NOMO-1 treated with dmso at 0.1 percent for 144 hours (cell line): Measurements from ENCODE around the gene ZNF500.

Experiments
- DNase-seq: peaks from one replicate; lab custom pipeline; 2025; ENCODE audit not compliant: unreplicated experiment; lab: John Stamatoyannopoulos, UW

Gene ZNF500

DNA sequence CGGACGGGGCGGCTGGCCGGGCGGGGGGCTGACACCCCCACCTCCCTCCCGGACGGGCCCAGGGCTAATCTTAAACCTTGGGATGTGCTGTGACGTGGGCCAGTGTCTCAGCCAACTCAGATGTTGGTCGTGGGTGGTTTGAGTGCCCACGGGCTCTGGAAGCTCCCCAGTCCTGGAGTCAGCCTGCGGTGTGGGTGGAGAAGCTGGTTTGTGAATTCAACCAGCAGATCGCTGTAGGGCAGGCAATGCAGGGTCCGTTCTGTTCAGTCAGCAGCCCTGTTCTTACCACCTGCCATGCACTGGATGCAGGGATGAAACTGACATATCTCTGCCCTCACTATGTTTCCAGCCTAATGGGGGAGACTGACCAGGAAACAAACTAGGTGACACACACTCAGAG is 8.0 kb upstream of the ZNF500 start:
- no peak for DNase-seq

DNA sequence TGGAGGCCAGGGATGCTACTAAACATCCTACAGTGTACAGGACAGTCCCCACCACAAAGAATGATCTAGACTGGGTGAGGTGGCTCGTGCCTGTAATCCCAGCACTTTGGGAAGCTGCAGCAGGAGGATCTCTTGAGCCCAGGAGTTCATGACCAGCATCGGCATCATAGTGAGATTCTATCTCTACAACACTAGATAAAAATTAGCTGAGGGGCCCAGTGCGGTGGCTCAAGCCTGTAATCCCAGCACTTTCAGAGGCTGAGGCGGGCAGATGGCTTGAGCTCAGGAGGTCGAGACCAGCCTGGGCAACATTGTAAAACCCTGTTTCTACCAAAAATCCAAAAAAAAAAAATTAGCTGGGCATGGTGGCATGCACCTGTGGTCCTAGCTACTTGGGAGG is 5.4 kb upstream of the ZNF500 start:
- no peak for DNase-seq

DNA sequence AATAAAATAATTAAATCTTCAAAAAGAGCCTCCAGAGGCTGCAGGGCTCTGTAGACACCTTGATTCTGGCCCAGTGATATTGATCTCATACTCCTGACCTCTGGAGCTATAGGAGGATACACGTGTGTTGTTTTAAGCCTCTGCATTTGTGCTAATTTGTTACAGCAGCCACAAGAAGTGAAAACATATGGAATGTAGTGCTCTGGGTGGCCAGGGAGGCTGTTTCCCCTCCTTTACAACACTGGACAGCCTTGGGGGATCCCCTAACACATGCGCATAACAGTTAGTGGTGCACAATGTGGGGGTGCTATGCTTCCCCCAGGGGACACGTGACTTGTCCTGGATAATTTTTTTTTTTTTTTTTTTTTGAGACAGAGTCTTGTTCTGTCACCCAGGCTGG is 4.7 kb upstream of the ZNF500 start:
- no peak for DNase-seq

DNA sequence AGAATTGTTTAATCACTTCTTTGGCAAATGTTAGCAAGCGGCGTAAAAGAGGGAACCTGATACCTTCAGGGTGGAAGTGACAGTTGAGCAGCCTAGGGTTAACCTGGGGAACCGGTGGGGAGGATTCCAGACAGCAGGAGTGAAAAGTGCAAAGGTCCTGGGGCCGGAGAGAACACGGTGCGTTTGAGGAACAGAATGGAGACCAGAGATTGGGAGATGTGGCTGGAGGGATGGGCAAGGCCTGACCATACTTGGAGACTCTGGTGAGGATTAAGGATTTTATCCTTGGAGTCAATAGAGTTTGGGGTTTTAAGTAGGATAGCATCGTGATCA is 2.3 kb upstream of the ZNF500 start:
- no peak for DNase-seq

DNA sequence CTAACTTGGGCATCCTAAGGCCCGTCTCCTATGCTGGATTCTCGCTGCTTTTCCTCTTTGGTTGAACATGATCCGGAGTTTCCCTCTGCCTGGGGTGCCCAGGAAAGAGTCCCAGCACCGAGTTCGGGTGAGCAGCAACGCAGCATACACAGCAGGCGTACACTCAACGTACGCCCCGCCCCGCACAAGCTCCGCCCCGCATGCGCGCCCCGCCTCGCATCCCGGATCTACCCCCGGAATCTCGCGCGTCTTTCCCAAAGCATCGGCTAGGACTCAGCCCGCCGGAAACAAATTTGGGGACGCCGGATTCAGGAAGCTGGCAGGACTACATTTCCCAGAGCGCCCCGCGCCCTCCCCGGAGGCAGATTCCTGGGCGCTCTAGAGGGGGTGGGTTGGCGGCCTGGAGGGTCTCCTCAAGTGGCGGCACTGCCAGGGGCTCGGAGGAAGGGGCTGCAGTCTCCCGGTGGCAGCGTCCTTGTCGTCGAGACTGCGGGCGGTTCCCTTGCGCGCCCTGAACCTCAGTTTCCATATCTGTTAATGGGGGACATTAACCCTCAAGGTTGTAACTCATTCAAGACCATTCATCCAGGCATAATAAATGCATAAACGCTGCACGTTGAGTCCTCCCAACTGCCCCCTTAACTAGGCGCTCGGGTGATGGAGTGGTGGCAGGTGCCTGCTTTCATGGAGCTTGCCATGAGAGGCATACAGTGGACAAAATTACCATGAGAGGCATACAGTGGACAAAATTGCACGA is 1.8 kb upstream of the ZNF500 start:
- peak; percentile 75 for DNase-seq

DNA sequence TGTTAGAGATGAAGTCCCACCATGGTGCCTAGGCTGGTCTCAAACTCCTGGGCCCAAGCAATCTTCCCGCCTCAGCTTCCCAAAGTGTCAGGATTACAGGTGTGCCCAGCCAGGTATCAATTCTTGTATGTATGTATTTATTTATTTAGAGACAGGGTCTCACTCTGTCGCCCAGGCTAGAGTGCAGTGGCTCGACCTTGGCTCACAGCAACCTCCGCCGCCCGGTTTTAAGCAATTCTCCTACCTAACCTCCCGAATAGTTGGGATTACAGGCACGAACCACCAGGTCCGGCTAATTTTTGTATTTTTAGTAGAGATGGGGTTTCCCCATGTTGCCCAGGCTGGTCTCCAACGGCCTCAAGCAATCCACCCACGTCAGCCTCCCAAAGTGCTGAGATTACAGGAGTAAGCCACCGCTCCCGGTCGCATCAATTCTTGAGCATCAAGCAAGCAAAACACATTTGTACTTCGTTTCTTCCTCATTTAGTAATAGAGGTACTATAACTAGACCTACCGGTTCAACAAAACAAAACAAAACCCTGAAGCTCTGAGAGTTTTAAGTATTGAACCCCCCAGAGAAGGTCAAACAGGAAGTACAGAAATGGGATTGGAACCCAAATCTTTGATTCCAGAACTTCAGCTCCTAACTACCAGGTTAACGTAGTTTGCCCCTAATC is 1.0 kb upstream of the ZNF500 start:
- DNase-seq, result peak; percentile 41

DNA sequence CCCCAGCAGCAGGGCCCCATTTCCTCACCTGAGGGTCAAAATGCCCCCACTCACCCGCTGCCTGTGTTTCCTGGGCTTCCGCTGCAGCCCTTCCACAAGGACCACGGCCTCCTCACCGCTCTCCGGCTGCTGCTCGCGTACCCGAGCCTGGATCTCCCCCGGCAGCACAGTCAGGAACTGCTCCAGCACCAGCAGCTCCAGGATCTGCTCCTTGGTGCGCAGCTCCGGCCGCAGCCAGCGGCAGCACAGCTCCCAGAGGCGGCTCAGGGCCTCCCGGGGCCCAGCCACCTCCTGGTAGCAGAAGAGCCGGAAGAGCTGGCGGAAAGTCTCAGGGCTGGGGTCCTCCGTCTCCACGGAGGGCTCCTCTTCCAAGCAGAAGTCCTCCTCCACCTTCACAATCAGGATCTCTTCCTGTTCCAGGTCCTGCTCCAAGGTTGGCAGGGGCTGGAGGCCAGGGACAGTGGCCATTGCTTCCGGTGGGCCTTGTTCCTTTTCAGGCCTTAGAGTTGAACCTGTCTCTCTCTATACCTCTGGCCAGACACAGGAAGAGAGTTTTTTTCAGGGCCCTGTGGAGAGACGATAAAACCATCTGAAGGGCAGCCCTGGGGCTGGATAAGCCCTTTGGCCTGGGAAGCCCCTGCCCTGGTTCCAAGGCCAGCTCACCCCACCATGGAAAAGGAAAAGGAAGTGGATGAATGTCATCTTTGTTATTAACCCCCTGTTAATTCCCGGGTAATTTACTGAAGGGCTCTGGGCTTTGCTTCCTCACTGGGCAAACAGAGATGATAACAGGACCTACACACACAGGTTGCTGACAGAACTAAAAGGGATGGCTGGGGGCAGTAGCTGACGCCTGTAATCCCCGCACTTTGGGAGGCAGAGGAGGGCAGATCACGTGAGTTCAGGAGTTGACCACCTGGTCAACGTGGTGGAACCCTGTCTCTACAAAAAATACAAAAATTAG is 1.2 kb downstream of the ZNF500 start:
- no peak for DNase-seq

DNA sequence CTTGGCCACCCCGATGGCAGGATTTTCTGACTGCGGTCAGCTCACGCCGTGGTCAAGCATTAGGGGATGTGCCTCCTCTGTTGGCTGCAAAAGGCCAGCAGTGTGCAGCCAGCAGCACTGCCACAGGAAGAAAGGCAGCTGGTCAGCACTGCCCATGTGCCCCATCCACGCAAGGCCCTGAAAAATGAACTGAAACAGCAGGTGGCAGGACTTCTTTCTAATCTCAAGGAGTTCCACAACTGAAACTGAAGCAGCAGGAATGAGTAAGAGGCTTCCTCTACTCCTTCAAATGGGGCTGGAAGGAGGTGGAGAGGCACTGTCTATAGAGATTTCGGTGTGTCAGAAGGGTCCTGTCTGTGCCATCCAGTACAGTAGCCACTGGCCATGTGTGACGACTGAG is 3.2 kb downstream of the ZNF500 start:
- DNase-seq, result no peak

DNA sequence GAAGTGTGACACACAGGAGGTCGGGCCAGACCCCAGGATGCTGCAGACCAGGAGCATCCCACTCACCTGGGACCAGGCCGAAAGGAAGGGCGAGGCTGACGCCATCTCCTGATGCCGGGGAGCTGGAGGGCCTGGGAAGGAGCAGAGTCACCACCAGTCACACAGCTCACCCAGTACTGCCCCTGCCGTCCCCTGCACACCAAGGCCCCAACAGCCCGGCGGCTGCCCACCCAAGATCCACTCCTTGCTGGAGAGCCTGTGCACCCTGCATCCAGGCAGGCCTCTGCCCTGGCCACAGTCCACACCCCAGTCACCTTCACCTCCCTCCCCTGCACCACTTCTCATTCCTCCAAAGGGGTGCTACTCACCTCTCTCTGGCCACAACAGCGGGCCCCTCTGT is 4.8 kb downstream of the ZNF500 start:
- no peak for DNase-seq

DNA sequence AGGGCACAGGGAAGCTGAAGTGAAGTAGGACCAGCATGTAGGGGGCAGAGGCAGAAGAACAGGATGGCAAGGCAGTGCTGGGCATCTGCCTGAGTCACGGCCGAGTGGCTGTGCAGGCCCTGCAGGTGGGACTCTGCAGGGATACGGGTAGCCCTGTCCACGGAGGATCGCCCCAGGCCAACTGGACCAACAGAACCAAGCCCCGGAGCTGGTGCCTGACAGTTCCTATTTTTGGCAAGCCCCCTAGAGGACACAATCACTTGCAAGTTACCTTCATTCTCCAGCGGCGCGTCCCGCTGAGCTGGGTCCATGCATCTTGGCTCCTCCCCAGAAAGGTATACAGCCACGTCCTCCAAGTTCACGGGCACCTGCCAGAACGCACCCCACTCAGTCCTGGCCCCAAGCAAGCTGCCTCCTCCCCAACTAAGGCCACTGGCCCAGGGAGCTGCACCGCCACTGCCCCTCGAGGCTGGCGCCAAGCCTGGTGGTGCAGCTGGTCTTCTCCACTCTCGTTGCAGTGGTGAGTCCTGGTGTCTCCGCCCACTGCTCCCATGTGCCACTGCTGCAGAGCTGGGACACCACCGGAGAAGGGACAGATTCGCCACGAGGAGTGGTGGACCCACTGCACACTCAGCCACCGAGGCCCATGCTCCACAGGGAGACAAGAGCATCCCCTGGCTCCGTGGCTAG is 6.6 kb downstream of the ZNF500 start:
- DNase-seq, result no peak

DNA sequence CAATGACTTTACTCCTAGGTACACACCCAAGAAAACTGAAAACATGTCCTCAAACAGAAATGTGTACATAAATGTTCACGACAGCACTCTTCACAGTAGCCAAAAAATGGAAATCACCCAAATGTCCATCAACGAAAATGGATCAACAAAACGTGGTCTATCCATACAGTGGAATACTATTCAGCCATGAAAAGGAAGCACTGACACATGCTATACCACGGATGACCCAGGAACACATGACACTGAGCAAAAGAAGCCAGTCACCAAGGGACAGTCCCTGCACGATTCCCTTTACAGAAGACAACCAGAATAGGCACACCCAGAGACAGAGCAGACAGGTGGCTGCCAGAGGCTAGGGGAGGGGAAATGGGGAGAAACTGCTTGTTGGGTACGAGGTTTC is 11.3 kb downstream of the ZNF500 start:
- DNase-seq, result no peak

DNA sequence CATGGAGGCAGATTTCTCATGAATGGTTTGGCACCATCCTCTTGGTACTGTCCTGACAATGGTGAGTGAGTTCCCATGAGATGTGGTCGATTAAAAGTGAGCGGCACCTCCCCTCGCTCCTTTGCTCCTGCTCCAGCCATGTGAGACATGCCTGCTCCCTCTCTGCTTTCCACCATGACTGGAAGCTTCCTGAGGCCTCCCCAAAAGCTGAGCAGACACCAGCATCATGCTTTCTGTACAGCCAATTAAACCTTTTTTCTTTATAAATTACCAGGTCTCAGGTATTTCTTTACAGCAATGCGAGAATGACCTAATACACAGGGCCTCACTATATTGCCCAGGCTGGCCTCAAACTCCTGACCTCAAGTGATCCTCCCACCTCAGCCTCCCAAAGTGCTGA is 12.1 kb downstream of the ZNF500 start:
- DNase-seq, result no peak

DNA sequence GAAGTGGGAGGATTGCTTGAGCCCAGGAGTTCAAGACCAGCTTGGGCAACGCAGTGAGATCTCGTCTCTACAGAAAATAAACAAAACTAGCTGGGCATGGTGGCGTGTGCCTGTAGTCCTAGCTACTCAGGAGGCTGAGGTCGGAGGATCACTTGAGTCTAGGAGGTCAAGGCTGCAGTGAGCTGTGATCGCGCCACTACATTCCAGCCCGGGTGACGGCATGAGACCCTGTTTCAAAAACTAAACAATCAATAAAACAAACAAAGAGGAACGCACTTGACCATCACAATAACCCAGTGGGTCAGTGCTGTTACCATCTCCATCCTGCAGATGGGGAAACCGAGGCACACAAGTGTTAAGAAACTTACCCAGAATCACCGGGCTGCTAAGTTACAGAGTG is 13.7 kb downstream of the ZNF500 start:
- no peak for DNase-seq

DNA sequence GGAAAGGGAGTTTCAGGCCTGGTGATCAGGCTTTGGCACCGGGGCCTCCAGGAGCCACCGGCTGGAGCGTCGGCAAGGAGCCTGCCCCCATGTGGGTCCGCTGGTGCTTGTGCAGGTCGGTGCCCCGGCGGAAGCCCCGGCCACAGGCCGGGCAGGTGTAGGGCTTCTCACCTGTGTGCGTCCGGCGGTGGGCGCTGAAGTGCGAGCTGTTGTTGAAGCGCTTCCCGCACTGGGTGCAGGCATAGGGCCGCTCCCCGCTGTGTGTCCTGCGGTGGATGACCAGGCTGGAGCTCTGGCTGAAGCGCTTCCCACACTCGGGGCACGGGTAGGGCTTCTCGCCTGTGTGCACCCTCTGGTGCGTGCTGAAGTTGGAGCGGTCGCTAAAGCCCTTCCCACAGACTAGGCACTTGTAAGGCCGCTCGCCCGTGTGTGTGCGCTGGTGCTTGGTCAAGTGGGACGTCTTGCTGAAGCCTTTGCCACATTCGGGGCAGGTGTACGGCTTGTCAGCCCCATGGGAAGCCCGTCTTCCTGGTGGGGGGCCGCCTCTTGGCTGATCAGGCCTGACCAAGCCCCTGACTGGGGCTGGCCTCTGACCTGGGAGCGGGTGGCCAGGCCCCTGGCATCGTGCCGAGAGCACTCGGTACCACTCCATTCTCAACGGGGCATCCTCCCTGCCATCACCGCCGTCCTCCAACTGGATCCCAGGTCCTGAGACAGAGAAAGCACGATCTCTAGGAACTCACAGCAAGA is 14.4 kb downstream of the ZNF500 start:
- DNase-seq, result no peak

DNA sequence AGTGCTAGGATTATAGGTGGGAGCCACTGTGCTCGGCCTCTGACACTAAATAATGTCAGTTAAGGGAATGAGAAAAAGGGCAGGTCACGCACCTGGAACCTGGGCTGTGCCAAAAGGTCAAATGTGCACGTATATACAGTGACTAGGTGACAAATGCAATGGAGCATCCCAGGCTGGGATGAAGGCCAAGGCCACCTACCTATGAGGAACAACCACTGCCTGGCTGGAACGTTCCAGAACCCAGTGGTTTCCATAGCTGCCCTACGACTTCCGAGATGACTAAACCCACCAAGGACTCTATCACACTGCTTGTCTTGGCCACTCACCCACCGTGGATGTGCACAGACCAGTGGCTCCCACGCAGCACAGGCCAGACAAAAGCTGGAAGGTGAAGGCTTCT is 16.1 kb downstream of the ZNF500 start:
- DNase-seq, result no peak

DNA sequence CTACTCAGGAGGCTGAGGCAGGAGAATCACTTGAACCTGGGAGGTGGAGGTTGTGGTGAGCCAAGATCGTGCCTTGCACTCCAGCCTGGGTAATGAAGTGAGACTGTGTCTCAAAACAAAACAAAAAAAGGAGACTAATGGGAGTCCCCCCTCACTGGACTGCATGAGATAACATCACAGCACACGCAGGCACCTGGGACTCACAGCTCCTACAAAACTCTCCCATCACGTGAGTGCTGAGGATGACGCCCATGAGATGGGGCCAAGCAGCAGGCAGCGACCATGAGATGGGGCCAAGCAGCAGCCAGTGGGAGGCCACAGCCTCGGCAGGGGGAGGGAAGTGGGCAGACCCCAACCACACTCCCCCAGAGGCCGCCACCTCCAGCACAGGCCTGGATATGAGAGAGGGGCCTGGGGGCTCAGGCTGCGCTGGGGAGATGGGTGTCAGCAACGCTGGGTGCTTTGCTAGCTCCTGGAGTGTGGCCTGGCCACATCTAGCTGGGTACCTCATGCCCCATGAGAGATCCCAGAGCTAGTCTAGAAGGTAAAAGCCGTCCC is 17.2 kb downstream of the ZNF500 start:
- DNase-seq, result no peak

DNA sequence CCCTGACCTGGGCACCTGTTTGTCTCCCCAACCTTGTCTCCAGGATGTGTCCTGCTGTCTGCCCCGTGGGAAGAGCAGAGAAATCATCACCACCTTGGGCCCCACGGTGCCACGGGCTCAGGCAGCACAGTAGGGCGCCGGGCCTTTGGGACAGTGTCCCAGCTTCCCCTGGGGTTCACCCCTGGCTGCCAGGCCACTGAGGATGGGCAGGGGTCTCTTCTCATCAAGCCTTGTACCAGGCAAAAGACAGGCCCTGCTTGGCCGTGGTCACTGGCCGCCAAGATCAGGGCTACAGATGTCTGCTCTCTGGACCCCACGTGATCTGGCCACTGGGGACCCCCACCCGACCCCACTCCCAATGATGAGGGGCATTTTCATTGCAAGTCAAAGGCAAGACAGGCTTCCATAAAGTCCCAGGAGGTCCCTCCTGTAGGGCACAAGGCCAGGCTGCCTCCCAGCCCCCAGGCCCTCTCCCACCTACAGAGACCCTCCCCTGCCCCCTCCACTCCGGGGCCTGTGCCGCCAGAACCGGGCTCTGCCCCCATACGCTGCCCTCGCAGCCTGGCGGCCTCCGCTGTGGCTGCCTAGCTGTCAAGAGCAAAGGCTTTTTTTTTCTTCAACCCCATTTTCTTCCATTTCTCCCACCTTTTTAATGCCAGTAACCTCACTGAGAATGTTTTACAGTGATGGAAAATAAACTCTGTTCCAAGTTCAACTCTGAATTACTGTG is 18.1 kb downstream of the ZNF500 start:
- DNase-seq, result no peak

DNA sequence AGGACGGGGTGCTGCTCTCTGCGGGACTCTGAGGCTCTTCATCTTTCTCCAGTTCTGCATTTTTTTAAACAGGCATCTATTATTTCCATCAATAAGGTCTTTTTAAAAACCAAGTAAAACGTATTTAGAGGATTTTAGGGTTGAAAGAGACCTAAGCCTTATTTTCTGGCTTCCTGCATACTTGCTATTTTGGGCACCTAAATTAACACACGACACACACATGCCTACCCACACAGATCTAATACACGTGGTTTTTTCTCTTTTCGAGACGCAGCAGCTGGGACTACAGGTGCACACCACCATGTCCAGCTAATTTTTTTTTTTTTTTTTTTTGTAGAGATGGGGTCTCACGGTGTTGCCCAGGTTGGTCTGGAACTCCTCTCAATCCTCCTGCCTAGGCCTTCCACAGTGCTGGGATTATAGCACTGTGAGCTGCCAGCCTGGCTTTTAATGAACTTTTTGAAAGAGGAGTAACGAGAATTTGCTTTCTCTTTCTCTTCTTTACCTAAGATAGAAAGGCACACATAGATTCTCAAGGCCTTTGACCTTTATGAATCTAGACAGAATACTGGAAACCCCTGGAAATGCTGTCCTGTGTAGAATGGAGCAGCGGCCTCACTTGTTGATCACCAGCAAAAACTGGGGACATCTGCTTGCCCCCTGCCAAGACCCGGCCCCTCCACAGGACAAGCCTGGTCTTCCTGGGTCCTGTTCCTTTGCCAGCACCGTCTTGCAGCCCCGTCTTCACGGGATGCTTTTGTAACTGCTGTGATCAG is 18.9 kb downstream of the ZNF500 start:
- DNase-seq, result no peak
